ENCODE measurements around the gene TSFM.

DNA sequence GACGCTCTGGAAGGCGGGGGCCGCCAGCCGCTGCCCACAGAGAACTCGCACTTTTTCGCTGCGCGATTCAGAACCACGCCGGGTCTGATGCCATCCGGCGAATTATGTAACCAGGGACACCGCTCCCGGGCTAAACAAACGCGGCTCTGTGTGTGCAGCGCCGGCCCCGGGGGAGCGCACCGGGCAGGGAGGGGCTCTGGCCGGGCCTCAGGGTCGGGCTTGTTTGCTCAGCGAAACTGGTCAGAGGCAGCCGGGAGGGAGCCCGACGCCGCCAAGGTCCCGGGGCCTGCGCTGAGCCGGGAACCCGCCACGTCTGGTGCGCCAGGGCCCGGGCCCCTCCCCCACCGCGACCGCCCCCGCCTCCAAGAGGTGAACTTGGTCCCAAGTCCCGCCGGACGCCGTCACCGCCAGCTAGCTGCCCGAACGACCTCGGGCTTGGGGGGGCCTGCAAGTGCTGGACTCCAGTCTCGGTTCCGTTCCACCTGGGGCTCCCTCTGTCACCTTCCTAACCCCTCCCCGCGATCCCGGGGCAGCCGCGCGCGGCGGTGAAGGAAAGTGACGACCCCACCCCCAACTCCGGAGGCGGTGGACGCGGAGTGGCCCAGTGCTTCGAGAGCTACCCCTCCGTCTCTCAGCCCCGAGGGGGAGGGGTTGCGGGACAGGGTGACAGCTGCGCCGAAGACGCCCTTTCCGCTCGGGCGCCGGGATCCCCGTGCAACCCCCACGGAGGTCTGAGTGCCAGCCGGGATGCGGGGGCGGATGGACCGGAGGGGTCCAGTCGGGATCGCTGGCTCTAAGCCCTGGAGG lies 63.1 kb downstream of the TSFM start:
- no peak for TF ChIP-seq CTCF (IDR thresholded peaks at IDR 0.05)
- TF ChIP-seq POLR2A (IDR thresholded peaks at IDR 0.05), result no peak
- TF ChIP-seq POLR2AphosphoS5 (IDR thresholded peaks at IDR 0.05; ENCODE audit: insufficient read depth in 1 of 2, low read depth in 1 of 2), result peak in 1 of 2 donors; percentile 11

All from vagina (tissue), 2 donors.